ENCODE results near the gene MXI1. TPM values are rescaled to one million over a fixed set of nuclear protein-coding genes. Genes with fewer than 3 reads are reported as not detected.

MXI1 gene
- total RNA-seq, 4 donors from 2014 or later = 58.2 to 100 (median 82.2) TPM

DNA sequence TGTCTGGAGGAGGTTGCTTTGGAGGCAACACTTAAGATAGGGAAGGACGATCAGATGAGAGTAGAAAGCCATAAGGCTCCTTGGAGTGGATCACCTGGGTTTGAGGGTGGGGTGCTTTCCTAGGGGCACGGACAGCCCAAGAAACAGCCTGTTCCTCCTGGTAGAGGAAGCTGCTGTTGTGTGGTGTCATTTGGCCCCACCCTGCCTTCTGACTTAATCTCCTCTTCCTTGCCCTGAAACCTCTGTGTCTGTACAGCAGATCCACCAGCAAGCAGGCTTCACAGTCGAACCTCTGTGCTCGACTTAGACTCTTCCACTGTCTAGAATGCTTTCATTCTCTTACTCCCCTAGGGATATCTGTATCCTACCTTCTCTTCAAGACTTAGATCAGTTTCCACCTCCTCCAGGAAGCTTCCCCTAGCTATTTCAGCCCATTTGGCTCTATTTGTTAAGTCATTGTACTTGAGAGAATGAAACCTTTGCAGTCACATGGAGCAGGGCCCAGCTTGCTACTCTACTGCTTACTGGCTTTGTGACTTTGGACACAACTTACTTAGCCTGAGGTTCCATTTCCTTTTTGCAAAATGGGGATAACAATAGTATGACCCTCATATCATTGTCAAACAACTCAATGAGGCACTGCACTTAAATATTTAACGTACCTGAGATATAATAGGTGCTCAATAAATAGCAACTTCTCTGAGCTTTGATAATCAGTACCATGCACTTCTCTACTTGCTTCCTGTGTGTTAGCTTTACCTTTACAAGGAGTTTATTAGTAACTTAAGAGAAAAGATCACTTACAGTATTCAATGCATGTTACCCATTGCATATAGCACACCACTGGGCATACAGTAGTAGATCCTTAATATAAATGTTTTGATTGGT is 5.0 kb downstream of the MXI1 start:
- TF ChIP-seq, protein P1, sequence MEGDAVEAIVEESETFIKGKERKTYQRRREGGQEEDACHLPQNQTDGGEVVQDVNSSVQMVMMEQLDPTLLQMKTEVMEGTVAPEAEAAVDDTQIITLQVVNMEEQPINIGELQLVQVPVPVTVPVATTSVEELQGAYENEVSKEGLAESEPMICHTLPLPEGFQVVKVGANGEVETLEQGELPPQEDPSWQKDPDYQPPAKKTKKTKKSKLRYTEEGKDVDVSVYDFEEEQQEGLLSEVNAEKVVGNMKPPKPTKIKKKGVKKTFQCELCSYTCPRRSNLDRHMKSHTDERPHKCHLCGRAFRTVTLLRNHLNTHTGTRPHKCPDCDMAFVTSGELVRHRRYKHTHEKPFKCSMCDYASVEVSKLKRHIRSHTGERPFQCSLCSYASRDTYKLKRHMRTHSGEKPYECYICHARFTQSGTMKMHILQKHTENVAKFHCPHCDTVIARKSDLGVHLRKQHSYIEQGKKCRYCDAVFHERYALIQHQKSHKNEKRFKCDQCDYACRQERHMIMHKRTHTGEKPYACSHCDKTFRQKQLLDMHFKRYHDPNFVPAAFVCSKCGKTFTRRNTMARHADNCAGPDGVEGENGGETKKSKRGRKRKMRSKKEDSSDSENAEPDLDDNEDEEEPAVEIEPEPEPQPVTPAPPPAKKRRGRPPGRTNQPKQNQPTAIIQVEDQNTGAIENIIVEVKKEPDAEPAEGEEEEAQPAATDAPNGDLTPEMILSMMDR (IDR thresholded peaks at IDR 0.05; ENCODE audit: low read depth) = no peak

DNA sequence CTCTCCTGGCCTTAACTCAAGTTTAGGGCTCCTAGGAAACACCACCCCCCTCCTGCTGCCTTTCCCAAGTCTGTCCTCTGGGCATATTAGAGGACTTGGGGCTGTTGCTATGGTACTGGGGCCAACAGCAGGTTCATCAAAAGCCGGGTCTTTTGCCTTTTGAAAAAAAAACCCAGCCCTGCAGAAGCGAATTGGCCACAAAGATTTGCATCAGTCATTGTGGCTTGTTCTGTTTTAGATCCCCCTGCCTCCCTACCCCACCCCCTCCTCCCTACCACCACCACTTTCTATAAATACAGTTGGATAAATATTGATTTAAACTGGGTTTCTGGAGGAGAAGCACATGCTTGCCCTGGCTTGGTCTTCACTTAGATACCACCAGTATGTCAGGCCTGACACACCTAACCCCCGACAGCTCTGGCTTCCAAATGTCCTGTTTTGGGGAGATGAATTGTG is 7.0 kb downstream of the MXI1 start:
- TF ChIP-seq, protein P1 (IDR thresholded peaks at IDR 0.05; ENCODE audit: low read depth) = no peak

DNA sequence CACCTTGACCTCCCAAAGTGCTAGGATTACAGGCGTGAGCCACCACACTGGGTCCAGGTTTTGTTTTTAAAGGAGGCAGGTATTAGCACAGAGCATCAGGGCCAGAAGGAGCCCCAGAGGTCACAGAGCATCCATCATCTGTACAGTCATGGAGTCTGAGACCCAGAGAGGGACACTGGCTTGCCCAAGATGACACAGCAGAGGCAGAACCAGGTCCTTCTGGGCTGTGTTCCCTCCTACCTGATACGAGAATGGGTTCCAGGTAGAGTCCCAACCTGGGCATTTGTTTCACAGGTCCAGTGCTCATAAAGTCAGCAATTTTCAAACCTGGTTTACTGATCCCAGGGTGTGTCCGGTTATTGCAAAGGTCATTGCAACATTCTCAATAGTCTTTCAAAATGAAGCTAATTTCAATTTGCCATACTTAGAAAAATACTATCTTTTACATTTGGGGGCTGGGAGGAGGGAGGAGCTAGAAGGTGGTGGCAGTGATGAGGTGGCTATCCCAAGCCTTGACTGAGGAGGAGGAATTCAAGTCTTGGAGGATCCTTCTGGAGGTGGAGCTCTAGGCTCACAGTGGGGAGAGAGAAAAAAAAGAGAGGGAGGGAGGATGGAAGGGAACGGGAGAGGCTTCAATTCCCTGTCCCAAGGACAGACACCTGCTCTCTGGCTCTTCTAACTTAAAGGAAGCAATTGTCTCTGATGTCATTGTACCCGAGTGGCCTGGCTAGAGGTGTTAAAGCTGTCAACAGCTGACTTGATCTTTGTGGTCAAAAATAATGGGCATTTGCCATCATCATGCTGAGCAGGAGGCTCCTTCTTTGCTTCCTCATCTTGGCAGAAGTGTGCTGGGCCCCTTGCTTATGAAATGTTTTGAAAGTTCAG is 8.1 kb downstream of the MXI1 start:
- TF ChIP-seq, protein P1 (IDR thresholded peaks at IDR 0.05; ENCODE audit: low read depth) = no peak

DNA sequence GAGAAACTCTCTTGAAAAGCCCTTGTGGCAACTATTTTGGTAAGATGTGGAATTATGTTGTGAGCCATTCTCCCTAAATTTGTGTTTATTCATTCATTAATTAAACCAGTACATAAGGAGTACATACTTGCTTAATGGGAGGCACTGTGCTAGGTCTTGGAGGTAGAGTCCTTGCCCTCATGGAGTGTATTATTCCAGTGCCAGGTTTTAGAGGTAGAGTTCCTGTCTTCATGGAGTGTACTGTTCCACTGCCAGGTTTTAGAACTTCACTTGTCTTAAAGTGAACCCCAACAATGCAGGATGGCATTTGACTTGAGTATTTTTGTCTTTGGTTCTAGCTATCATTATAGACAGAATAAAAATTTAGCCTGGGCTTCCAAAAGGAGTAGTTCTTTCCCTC is 8.8 kb downstream of the MXI1 start:
- TF ChIP-seq, protein P1 (IDR thresholded peaks at IDR 0.05; ENCODE audit: low read depth) = no peak

DNA sequence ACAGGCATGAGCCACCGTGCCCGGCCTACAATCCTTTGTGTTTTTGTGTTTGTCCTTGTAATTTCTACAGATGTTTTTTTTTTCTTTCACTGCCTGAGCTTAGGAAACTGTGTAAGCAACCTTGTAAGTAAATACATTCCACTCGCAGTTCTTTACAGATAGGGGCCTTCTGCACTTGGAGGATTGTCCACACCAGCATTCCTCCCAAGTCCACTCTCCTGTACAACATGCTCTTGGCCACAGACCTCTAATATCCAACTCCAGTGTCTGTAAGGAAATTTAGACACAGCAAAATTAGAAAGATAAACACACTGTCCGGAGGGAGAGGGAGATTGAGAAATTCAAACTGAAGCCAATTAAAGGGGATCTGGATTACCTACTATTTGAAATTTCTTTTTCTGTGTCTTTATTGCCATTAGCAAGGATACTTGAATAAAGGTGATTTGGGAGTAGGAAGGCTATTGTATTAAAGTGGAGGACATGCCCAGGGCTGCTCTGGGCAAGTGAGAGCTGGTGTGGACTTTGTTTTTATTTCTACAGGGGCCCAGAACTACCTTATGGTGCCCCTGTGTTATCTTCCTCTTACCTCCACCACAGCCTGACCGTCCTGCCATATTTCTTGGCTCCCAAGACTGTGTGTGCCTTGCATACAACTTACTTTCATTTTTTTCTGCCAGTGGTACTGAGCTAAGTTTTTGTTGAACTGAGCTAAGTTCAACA is 9.7 kb downstream of the MXI1 start:
- TF ChIP-seq, protein P1 (IDR thresholded peaks at IDR 0.05; ENCODE audit: low read depth) = no peak

DNA sequence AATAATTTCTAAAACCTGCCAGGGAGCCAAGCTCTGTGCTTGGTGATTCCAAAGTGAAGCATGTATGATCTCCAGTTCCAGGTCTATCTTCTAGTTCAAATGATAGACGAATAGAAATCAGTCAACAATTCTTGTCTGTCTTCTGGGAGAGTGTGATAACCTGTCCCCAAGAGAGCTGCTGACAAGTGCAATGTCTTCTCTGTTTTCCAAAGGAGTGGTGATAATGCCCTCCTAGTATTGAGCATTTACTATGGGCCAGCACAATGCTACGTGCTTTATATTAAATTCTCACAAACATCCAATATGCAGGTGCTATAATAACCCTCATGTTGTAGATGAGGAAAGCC is 10.2 kb downstream of the MXI1 start:
- TF ChIP-seq, protein P1 (IDR thresholded peaks at IDR 0.05; ENCODE audit: low read depth) = no peak
